GM21723 (cell line): ENCODE data around the gene CHMP2B.

Experiments
- ATAC-seq: cut with Tn5 transposase; IDR thresholded peaks from one replicate; pipeline ENCODE4 v1.9.1; 2021; ENCODE audit warnings: mild to moderate bottlenecking, moderate library complexity; ENCODE audit not compliant: unreplicated experiment

CHMP2B gene, protein sequence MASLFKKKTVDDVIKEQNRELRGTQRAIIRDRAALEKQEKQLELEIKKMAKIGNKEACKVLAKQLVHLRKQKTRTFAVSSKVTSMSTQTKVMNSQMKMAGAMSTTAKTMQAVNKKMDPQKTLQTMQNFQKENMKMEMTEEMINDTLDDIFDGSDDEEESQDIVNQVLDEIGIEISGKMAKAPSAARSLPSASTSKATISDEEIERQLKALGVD

DNA sequence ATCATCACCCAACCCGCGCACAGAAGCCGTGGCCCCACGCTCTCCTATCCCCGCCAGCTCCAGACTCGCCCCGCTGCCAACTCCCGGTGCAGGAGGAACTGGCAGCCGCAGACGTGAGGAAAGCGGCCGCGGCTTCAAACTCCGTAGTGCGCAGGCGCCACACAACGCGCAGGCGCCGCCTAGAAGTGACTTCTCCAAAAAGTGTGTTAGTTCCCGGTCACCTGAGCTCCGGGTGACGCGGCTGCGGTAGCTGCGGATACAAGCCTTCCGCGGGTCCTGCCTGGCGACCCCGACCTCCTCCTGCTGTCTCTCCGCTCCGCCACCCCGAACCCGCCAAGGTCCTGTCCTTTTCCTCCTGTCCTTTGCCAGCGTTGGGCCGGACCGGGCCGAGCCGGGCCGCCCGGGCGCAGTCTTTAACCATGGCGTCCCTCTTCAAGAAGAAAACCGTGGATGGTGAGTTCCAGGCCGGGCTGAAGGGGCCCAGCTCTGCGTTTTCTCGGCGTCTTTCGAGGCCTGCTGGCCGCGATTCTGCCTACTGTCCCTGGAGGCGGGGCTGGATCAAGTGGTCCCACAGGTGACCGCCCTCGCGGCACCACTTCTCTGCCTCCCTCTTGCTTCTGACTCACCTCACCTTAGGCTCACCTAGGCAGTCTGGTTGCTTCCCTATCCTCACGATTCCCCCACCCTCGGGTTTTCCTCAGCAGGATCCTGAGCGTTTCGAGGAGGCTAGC lies at the start of gene CHMP2B:
Gene CHMP2B, plus strand, starts transcription at position 206 of the 731 bp plus-strand sequence. Its CDS starts 214 bp downstream, at position 420.
- peak; percentile 98 for ATAC-seq

DNA sequence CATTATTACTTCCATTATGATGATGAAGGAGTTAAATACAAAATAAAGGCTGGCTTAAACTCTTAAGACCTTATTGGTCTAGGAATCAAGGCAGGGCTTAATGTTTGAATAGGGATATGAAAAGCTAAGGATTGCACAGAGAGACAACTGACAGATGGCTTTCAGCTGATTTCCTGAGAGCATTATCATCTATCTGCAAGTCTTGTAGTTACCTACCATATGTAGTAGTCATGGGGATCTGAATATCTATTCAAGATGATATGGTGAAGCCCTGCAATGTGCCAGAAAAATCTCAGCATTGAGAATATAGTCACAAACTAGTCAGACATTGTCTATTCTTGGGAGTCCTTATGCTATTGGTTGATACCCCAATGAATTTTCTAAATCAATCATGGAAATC lies 47.5 kb upstream of the CHMP2B start:
- no peak for ATAC-seq

DNA sequence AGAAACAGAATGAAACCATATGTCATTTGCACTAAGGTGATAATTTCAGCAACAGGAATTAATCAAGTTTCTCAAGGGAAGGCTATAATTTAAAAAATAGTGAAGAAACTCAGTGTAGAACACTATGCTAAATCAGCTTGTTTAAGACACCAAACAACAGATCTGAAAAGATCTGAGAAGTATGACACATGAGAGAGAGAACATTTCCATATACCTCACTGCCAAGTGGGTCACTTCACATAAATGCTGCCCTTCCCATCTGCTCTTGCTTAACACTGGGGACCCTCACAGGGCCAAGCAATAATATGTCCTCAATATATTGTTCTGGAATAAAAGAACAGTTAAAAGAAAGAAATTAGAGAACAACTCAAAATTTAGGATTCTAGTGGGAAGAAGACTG lies 45.6 kb upstream of the CHMP2B start:
- ATAC-seq: no peak

DNA sequence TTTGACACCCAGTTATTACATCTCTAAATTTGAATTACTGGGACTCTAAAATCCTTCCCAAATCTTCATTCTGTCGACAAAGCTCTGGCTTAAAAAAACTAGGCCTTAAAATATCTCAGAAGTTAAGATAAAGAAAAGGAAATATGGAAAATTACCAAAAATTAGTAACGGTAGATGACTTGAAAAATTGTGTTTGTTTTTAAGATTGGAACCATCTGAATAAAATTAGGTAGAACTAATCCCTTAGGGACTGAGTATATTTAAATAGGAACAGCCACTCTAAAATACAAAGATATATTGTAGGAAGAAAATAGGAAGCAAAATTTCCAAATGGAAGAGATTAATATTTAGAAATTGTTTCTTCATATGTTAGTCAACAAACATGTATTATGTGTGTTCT lies 45.1 kb upstream of the CHMP2B start:
- ATAC-seq: no peak

DNA sequence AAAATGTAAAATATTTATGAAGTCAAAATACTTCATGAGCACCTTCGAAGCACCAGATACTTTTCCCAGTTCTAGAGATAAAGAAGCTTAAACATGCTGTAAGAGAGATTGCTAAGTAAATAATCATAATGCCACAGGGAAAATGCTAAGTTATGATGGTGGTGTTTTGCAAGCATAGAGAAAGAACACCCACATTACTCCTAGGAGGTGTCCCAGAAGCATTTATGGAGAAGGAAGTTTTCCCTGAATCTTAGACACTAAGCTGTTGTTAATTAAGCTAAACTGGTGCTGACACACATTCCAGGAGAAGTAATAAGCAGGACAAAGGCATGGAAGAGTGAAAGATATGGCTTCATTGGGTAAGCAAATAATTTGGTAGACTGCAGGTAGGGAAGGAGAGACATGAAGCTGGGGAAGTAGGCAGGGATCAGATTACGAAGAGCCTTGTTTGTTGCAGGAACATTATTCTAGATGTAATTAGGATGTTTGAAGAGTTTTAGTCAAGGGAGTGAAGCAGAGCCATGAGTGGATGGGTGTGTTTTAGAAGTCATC lies 40.4 kb upstream of the CHMP2B start:
- ATAC-seq: no peak

DNA sequence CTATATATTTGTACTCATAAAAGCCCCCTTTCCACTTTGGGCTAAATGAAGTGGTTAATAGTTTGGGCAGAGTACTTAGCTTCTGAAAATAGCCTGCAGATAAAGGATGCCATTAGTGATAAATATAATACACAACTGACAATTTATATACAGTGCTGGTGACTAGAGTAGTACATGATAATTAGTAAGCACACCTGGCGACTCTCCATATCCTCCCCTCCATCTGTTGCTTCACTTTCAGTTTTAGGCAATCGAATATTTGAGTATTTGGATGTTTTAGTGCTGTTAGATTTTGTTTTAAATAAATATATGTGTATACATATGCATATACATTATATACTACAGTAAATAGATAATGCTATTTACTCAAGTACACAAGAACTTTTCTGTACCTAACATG lies 35.9 kb upstream of the CHMP2B start:
- ATAC-seq: no peak

DNA sequence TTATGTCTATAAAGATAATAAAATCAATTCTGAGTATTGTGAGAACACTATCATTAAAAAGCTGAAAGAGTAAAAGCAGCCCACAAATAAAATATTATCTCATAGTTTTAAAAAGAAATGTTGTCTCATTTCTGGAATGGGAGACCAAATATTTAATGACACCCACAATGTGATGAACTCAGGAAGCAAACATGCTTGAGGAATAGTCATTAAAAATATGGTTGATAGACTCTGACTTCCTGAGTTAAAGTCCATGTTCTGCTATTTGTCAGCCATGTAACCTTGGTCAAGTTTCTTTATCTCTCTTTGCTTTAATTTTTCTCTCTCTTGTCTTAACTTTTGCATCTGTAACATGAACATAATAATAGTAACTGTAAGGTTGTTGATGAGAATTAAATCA lies 35.5 kb upstream of the CHMP2B start:
- ATAC-seq: no peak

DNA sequence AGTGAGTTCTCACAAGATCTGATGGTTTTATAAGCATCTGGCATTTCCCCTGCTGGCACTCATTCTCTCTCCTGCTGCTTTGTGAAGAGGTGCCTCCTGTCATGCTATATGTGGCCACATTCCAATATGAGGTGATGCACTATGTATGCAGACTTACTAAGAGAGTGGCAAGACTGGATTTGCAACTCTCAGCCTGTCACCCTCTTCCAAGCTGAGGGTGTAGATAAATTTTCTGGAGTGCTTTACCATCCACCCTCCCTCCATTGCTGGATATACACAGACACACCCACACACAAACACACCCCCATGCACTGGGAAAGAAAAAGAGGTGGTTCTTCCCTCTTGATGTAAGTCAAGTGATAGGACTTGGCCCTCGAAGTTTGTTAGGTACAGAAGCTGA lies 30.2 kb upstream of the CHMP2B start:
- no peak for ATAC-seq

DNA sequence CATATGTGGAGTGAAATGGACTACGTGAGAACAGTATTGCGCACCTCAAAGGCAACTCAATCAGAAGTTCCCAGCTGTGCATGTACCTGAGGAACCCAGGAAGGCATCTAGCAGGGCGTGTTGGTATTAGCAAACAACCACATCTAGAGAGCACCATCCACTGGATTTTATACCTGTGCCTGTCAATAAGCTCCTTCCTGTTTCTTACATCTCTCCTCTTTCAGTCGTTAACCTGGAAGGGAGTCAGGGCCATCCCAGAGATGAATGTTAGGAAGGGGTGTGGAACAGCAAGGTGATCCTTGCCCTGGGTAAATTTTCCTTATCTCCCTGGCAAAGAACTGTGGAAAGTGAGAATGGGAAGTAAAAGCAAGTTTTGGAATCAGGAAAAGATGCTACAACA lies 29.6 kb upstream of the CHMP2B start:
- no peak for ATAC-seq

DNA sequence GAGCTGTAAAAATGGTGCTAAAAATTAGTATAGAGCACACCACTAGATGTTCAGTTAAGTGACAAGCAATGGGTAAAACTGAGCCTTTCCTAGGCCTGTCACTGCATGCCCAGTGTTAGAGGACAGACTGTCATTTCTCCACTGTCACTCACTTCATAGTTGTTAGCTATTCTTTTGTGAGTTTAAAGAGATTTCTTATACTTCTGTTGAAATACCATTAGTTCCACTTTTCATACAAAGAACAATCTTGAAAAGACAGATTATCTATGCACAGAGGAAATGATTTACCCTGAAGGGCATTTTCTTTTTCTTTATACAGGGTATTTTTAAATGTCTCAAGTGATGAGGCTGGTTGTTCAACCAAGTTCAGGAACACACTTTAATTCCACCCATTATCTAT lies 28.3 kb upstream of the CHMP2B start:
- no peak for ATAC-seq

DNA sequence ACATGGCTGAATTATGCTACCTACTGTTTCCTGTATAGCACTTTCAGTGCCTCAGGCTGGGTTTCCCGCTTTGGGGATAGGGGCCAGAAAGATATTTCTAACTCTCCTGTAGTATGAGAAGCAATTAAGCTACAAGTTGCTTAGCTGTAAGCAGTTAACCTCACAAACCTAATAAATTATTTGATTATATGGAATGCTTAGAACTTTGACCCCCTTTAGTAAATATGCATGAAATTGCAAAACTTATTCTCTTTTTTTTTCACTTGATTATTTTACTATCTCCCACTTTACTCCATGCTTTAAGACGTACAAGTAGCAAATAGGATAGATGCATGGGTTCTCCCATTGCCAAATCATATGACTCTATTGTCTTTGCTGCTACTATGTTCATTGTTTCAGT lies 27.5 kb upstream of the CHMP2B start:
- no peak for ATAC-seq

DNA sequence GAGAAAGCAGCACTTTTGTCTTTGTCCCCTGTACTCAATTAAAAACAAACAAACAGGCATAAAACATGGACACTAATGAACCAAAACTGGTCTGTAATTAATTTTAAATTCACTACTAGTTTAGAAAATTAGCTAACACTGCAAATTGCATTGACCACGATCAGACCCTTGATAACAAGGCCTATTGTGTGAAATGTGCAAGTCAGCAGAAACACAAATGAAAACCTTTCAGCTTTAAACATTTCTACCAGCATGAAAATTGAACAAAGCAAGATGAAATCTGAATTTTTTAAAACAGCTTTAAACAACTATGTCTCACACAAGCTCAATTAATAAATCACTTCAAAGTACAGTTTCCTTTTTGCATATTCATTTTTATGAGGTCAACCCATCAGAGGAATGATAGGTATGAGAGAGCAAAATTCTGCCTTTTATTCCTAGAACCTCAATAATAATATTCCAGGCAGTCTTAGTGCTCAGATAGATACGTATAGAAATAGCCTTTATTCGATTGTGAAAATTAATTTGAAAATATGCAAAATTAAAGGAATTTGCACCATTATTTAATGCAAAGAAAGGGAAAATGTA lies 27.0 kb upstream of the CHMP2B start:
- ATAC-seq: no peak

DNA sequence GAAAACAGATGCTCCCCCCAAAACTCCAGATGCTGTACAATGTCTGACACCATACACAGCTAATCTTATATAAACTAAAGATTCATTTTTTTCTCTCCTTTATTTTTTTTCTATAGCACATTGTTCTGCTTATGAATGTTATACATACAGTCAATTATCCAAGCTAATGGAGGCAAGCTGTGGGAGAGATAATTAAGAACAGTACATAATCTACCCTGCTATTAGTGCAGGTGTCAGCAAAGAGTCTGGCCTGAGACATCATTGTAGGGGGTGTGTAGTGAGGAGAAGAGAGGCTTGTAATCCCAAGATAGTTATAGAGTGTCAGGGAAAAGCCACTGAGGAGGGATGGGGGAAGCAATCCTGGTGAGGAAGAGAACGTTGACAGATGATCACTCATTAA lies 25.4 kb upstream of the CHMP2B start:
- no peak for ATAC-seq

DNA sequence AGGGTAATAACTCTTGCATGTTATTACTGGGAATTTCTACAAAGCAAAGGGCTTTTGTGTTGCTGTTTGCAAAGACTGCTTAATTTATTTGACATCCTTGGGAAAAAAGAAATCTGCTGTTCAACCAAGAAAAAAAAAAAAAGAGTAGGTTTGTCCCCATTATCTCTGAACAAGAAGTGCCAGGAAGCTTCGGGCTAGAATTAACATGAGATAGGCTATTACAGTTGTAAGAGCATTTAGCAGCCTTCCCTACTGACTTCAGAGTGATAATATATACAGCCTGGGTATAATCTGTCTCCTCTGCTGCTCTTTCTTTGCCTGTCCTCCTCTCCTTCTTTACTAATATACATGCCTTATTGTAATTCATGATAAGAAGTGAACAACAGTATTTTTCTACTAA lies 23.3 kb upstream of the CHMP2B start:
- no peak for ATAC-seq

DNA sequence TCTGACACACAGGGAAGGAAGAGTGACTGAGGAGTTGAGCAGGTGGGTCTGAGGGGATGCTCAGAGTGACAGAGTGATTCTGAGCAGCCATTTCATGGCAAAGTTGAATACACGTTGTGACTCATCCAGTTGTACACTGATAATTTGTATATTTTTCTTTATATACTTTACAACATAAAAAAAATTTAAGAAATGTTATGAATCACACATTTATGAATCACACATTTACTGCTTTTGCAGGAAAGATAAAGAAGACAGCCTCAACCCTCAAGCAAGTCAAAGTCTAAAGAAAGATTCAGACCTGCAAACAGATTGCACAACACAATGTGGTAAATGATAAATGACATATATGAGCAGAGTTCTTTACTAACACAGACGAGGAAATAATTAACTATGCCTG lies 21.0 kb upstream of the CHMP2B start:
- no peak for ATAC-seq

DNA sequence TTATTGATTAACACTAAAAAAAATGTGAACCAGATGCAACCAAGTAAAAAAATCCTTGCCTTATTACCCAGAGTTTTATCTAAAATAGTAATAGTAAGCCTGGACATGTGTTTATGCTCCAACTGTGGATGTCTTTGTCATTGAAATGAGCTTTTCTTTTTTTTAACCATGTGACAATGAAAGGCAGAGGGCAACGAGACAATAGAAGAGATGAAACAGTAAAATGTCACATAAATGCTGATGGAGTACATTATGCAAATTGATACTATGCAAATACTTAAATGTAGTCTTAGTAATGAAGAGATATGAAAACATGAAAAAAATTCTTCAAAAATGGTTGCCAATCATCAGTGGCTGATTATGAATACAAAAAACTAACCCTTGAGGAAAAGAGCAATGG lies 20.5 kb upstream of the CHMP2B start:
- no peak for ATAC-seq

DNA sequence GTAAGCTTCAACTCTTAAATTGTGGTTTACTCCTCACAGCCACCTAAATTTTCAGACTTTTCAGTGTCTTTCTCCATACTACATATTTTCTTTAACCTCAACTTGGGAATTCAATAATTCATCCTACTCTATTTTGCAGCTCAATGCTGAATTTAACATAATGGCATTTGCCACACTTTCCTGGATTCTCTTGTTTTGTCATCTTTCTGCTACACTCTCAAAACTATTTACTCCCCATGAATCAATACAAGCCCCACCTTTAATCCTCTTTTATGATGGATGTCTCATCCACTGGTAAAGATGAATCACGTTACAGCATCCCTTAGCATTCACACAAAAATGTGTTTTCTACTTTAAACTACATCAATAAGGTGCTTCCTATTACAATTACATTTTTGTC lies 19.6 kb upstream of the CHMP2B start:
- no peak for ATAC-seq

DNA sequence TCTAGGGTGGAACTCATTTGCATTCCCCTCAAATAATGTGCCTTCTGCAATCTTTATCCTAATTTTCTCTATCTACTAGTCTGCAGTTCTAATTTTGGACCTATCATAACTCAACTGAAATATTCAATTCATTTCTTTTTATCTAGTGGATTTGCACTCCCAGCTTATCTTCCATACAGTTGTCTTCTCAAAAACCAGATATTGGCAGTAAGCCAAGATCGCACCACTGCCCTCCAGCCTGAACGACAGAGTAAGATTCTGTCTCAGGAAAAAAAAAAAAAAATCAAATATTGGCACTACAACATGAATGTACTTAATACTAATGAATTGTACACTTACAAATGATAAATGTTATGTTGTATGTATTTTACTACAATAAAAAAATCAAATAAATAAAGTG lies 18.0 kb upstream of the CHMP2B start:
- no peak for ATAC-seq

DNA sequence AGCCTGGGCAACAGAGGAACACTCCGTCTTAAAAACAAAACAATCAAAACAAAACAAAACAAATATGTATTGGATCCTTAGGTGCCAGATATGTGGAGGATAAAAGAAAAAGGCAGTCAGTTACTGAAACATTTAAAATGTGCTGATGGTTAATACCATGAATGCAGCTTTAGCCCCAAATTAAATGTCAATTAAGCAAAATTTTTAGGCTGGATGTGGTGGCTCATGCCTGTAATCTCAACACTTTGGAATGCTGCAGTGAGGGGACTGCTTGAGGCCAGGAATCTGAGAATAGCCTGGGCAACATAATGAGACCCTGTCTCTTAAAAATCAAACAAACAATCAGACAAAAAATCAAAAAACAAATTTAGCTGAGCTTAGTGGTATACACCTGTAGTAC lies 8.5 kb upstream of the CHMP2B start:
- ATAC-seq: no peak

DNA sequence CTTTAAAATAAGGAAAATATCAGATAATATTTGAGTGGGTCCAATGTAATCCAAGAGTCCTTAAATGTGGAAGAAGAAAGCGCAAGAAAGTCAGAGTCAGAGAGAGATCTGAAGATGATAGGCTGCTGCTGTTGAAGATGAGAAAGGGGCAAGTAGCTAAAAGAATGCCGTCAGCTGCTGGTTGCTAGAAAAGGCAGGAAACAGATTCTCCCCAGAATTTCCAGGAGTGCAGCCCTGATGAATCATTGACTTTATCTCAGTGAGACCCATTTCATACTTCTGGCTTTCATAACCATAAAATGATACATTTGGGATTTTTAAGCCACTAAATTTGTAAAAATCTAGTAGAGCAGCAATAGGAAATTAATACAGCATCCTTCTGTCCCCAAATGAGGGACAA lies 7.5 kb upstream of the CHMP2B start:
- ATAC-seq: no peak

DNA sequence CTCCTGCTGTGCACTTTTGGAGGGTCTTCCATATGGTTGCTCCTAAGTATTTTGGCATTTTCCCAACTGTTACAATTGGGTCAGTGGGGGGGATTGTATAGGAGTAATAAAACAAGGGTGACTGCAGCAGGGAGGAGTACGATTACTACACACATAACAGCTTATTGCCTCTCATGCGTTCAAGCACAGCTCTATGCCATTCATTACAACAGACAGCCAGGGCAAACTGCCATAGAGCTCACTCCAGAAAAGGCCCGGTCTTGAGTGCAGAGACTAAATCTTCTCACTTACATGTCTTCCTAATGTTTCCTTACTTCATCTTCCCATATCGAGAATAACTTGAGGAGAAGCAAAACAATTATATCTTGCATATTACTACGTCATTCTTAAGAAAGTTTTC lies 1.4 kb upstream of the CHMP2B start:
- ATAC-seq: no peak

DNA sequence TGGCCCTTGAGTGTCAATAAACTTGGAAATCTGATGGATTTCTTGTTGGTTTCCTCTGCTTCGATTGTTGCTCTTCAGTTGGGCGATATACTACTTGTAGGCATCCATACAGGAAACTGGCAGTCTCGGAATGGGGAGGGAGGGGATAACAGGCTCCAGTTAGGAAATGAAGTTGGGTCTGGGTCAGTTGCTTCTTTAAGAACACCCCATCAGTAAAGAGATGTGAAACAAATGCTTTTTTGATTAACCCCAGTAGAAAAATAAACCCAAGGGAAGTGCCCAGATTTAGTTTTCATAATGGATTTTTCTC lies 681 bp downstream of the CHMP2B start:
- peak; percentile 4 for ATAC-seq
